OCI-LY3 (cell line): Measurements from ENCODE around the gene DNAJC6.

Source experiments
- CTCF ChIP-seq: fragments of 200-600, 300-600 bp; sonication (generic); IDR thresholded peaks from 2 replicates; pipeline ENCODE4 v1.5.1; 2014; ENCODE audit warnings: antibody characterized with exemption, low read length, low read depth
- EZH2phosphoT487 ChIP-seq: fragments of 200-600 bp; shearing (Covaris generic); IDR thresholded peaks from 2 replicates; pipeline ENCODE4 v1.6.1; 2018; ENCODE audit warnings: antibody characterized with exemption, mixed run types, low read depth

GRCh38 chr1:65441464-65441863 is 132.1 kb downstream of the DNAJC6 start:
- TF ChIP-seq CTCF (no peak), EZH2phosphoT487 (no peak)
